HEK293T (cell line): Measurements from ENCODE around the gene ASPA.

Experiments used
- BHLHE40 ChIP-seq: fragments of 450-650 bp; IDR thresholded peaks from 2 replicates; pipeline ENCODE4 v1.6.1; 2016; ENCODE audit warnings: mild to moderate bottlenecking, moderate library complexity, borderline replicate concordance
- ELF4 ChIP-seq: fragments of 450-650 bp; IDR thresholded peaks from 2 replicates; pipeline ENCODE4 v1.6.1; 2017; ENCODE audit warnings: antibody characterized with exemption
- FOXK2 ChIP-seq: fragments of 450-650 bp; IDR thresholded peaks from 2 replicates; pipeline ENCODE4 v1.6.1; 2016; ENCODE audit warnings: mild to moderate bottlenecking
- FOXM1 ChIP-seq: fragments of 450-650 bp; IDR thresholded peaks from 2 replicates; pipeline ENCODE4 v1.6.1; 2017; ENCODE audit warnings: mild to moderate bottlenecking, borderline replicate concordance
- SP1 ChIP-seq: fragments of 450-650 bp; IDR thresholded peaks from 2 replicates; pipeline ENCODE4 v1.6.1; 2017
- SUZ12 ChIP-seq: fragments of 450-650 bp; IDR thresholded peaks from 2 replicates; pipeline ENCODE4 v1.6.1; 2016; ENCODE audit warnings: mild to moderate bottlenecking
- TARDBP ChIP-seq: fragments of 450-650 bp; IDR thresholded peaks from 2 replicates; pipeline ENCODE4 v1.6.1; 2016

- no peak for TF ChIP-seq ELF4
- TF ChIP-seq FOXK2 = no peak
- TF ChIP-seq TARDBP = no peak
- no peak for TF ChIP-seq SP1
- no peak for TF ChIP-seq FOXM1
- TF ChIP-seq BHLHE40 = no peak
- TF ChIP-seq SUZ12 = no peak
Observed at GRCh38 chr17:3438368-3438767, 37.4 kb upstream of the ASPA start.
